ENCODE measurements around the gene WIPF1. TPM values are rescaled to one million over a fixed set of nuclear protein-coding genes. Genes with fewer than 3 reads are reported as not detected.
"Not testable (repeated sequence)": the region's sequence is repeated elsewhere in the genome, so short reads cannot be mapped to it uniquely, and the experiment has no call there.

WIPF1 gene
- total RNA-seq, 8 experiments from 2014 or later: 3.7 to 14.3 (median 8.0) TPM

DNA sequence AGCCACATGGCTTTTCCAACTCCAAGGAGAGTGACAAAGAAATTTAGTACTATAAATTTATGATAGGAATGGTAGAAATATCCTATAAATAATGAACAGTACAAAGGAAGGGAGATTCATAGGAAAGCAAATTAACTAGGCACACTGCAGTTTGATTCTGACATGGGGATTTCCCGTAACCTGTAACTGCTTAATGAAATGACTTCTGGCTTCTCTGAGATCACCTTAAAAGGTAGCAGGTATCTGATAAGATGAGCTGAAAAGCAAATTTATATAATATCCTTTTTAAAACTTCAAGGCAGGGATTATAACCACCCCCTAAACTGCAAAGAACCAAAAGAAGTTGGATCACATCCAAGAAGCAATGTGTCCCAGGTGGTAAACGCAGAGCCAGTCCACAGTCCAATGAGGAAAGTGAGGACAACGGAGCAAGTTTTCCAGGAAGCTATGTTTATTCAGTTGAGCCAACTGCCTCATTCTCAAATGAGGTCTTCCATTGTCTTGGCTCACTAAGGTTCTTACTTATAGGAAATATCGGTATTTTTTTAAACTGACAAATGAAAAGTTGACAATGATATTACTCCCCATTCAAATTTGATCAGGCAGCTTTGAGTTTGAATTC is 43.0 kb downstream of the WIPF1 start:
- in situ Hi-C loops (cut with MboI; ENCODE audit: low pct_unique_long_range_greater_than_20kb in 2 of 9, low sequenced_read_pairs in 9 of 9, unreplicated experiment in 9 of 9): no loop called here
- H3K4me1 ChIP-seq (replicated peaks in 1 of 2): no peaks in the 10 kb centered on the region
- ATAC-seq (replicated peaks in 6 of 8): no peak
- H3K4me3 ChIP-seq: no peak overlapping the region
- no peak overlapping the region for H3K27ac ChIP-seq
- WGBS, 10 experiments: 59 to 100% (median 87%) methylated on average over 1 to 4 of the region's 4 CpGs

DNA sequence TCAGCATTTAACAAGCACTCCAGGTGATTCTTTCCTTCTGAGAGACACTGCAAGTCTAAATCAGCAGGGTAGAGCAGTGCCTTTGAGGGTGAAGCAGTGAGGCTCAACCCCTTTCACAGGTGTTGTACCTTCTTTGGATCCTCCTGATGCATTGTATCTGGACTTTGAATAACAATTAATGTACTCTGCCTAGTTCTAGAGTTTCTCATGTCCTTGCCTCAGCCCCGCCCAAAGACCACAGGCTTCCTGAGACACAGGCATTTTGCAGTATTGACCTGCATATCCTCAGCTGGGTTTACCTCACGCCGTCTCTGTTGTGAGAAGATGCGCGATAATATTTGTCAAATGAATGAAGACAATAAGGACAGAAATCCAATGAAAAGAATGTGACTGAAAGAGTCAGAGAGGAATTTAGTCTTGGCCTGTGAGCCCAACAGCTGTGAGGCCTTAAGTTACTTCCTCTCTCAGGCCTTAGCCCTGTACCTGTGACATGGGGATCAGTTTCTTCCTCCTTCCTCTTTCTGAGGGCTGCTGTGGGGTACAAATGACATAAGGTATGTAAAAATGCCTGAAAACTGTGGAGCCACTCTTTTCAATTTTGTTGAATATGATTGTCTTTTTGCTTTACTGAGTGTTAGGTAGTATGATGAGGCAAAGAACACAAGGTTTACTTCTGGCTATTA is 43.7 kb downstream of the WIPF1 start:
- Histone ChIP-seq H3K27ac (no peak overlapping the region), H3K4me3 (no peak overlapping the region), H3K4me1 (replicated peaks in 1 of 2) (no peaks in the 10 kb centered on the region)
- no peak for ATAC-seq (replicated peaks in 6 of 8)
- in situ Hi-C loops (cut with MboI; ENCODE audit: low pct_unique_long_range_greater_than_20kb in 2 of 9, low sequenced_read_pairs in 9 of 9, unreplicated experiment in 9 of 9): no loop called here
- 54 to 100% (median 80%) methylated on average over 1 to 5 of the region's 5 CpGs; no CpG with 5 or more reads in 3 of the 10 experiments for WGBS, 10 experiments

- H3K27ac ChIP-seq: no peak overlapping the region
- no peak overlapping the region for H3K4me3 ChIP-seq
- no peaks in the 10 kb centered on the region for H3K4me1 ChIP-seq (replicated peaks in 1 of 2)
- in situ Hi-C loops (cut with MboI; ENCODE audit: low pct_unique_long_range_greater_than_20kb in 2 of 9, low sequenced_read_pairs in 9 of 9, unreplicated experiment in 9 of 9): no loop called here
- 56 to 100% (median 89%) methylated on average over 1 to 5 of the region's 5 CpGs; no CpG with 5 or more reads in 1 of the 10 experiments for WGBS, 10 experiments
- ATAC-seq (replicated peaks in 6 of 8): peak in 2 of 8 experiments; percentile 67 to 73
Observed at GRCh38 chr2:174552880-174553279, 44.7 kb downstream of the WIPF1 start.

- H3K27ac ChIP-seq: no peak overlapping the region
- in situ Hi-C loops (cut with MboI; ENCODE audit: low pct_unique_long_range_greater_than_20kb in 2 of 9, low sequenced_read_pairs in 9 of 9, unreplicated experiment in 9 of 9): no loop called here
- WGBS, 10 experiments: 56 to 100% (median 80%) methylated on average over 1 to 3 of the region's 4 CpGs; no CpG with 5 or more reads in 2 of the 10 experiments
- no peaks in the 10 kb centered on the region for H3K4me1 ChIP-seq (replicated peaks in 1 of 2)
- ATAC-seq (replicated peaks in 6 of 8): no peak
- no peak overlapping the region for H3K4me3 ChIP-seq
Observed at GRCh38 chr2:174551697-174552096, 45.9 kb downstream of the WIPF1 start.

DNA sequence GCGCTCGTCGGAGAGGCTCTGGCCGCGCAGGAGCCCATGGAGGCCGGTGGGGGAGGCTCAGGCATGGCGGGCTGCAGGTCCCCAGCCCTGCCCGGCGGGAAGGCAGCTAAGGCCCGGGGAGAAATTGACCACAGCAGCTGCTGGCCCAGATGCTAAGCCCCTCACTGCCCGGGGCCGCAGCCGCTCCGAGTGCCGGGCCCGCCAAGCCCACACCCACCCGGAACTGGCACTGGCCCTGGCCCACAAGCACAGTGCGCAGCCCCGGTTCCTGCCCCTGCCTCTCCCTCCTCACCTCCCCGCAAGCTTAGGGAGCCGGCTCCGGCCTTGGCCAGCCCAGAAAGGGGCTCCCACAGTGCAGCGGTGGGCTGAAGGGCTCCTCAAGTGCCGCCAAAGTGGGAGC is 49.0 kb downstream of the WIPF1 start:
- H3K27ac ChIP-seq; in situ Hi-C loops (cut with MboI; ENCODE audit: low pct_unique_long_range_greater_than_20kb in 2 of 9, low sequenced_read_pairs in 9 of 9, unreplicated experiment in 9 of 9); H3K4me3 ChIP-seq; H3K4me1 ChIP-seq (replicated peaks in 1 of 2); ATAC-seq (replicated peaks in 6 of 8): not testable (repeated sequence)
- 85 to 100% methylated on average over 4 to 6 of the region's 24 CpGs; no CpG with 5 or more reads in 8 of the 10 experiments for WGBS, 10 experiments

DNA sequence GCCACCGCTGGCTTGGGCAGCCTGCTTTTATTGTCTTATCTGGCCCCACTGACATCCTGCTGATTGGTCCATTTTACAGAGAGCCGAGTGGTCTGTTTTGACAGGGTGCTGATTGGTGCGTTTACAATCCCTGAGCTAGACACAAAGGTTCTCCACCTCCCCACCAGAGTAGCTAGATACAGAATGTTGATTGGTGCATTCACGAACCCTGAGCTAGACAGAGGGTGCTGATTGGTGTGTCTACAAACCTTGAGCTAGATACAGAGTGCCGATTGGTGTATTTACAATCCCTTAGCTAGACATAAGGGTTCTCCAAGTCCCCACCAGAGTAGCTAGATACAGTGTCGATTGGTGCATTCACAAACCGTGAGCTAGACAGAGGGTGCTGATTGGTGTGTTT is 49.6 kb downstream of the WIPF1 start:
- H3K27ac ChIP-seq; in situ Hi-C loops (cut with MboI; ENCODE audit: low pct_unique_long_range_greater_than_20kb in 2 of 9, low sequenced_read_pairs in 9 of 9, unreplicated experiment in 9 of 9); H3K4me3 ChIP-seq; H3K4me1 ChIP-seq (replicated peaks in 1 of 2); ATAC-seq (replicated peaks in 6 of 8): not testable (repeated sequence)
- 71 to 100% (median 91%) methylated on average over 1 to 5 of the region's 7 CpGs; no CpG with 5 or more reads in 4 of the 10 experiments for WGBS, 10 experiments

DNA sequence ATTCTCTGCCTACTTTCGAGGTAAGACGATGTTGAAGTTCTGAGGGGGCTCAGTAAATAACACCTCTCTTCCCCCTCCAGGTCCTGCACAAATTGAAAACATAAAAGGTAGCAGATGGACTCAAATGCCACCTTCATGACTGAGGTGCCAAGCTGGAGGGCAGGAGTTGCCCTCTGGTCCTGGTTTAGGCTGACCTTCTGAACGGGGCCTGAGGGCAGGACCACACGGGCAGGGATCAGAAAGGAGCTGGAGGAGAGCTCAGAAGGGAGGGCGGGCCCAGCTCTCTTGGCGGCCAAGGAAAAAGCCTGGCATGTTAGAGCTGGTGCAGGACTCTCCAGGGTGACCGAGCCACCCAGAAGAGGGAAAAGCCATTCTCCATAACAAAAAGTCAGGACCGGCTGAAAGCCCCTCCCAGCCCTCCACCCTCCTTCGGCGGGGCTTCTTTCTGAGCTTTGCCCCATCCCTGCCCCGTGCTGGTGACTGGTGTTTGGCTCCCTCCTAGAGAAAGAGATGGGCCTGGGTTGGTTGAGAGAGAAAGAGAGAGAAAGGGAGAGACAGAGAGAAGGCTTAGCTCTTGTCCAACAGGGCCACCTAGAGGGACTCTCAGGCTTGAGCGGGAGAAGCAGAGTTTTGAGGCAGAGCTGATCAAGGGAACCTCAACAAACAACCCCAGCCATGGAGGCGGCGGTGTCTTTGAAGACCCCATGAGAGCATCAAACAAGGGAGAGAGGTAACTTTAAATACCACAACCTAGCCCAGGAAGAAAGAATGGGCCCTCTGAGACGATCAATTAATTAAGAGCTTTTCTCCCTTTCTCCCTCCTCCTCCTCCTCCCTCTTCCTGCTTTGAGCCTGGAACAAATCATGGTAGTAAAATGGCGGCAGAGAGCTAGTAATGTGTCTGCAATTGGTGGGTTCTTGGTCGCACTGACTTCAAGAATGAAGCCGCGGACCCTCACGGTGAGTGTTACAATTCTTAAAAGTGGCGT is 50.8 kb downstream of the WIPF1 start:
- in situ Hi-C loops (cut with MboI; ENCODE audit: low pct_unique_long_range_greater_than_20kb in 2 of 9, low sequenced_read_pairs in 9 of 9, unreplicated experiment in 9 of 9): no loop called here
- no peak overlapping the region for H3K27ac ChIP-seq
- H3K4me3 ChIP-seq: no peak overlapping the region
- peak in 3 of 8 experiments; percentile 91 to 96 (median 93) for ATAC-seq (replicated peaks in 6 of 8)
- 39 to 100% (median 81%) methylated on average over 1 to 17 of the region's 21 CpGs; no CpG with 5 or more reads in 1 of the 10 experiments for WGBS, 10 experiments
- no peaks in the 10 kb centered on the region for H3K4me1 ChIP-seq (replicated peaks in 1 of 2)

GRCh38 chr2:174545240-174545639 is 52.4 kb downstream of the WIPF1 start:
- no peaks in the 10 kb centered on the region for H3K4me1 ChIP-seq (replicated peaks in 1 of 2)
- 38 to 100% (median 79%) methylated on average over 2 to 3 of the region's 3 CpGs for WGBS, 10 experiments
- H3K27ac ChIP-seq: no peak overlapping the region
- in situ Hi-C loops (cut with MboI; ENCODE audit: low pct_unique_long_range_greater_than_20kb in 2 of 9, low sequenced_read_pairs in 9 of 9, unreplicated experiment in 9 of 9): no loop called here
- ATAC-seq (replicated peaks in 6 of 8): no peak
- no peak overlapping the region for H3K4me3 ChIP-seq

- Histone ChIP-seq H3K4me1 (replicated peaks in 1 of 2) (no peaks in the 10 kb centered on the region), H3K4me3 (no peak overlapping the region), H3K27ac (no peak overlapping the region)
- ATAC-seq (replicated peaks in 6 of 8): no peak
- in situ Hi-C loops (cut with MboI; ENCODE audit: low pct_unique_long_range_greater_than_20kb in 2 of 9, low sequenced_read_pairs in 9 of 9, unreplicated experiment in 9 of 9): no loop called here
- 44 to 100% (median 80%) methylated on average over 1 to 5 of the region's 5 CpGs; no CpG with 5 or more reads in 2 of the 10 experiments for WGBS, 10 experiments
Observed at GRCh38 chr2:174544802-174545201, 52.8 kb downstream of the WIPF1 start.

DNA sequence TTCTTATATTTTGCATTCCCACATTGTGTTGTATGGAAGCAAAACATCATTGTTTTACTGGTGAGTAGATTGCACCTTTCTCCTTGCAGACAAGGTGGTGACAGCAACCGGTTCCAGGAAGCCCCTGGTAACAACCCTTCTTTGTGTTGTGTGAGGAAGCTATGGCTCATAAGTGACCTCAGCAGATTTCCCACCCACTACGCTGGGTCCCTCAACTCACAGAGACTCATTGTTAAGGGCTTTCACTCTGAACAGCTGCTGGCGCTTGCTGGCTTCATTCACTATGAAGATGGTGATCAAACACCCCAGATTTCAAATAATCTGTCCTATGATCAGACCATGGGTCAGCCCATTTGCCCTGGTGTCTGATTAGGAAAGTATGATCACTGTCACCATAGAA is 53.4 kb downstream of the WIPF1 start:
- H3K4me3 ChIP-seq: no peak overlapping the region
- H3K4me1 ChIP-seq (replicated peaks in 1 of 2): no peaks in the 10 kb centered on the region
- WGBS, 10 experiments: 43 to 88% (median 61%) methylated on average over 1 to 2 of the region's 3 CpGs; no CpG with 5 or more reads in 4 of the 10 experiments
- in situ Hi-C loops (cut with MboI; ENCODE audit: low pct_unique_long_range_greater_than_20kb in 2 of 9, low sequenced_read_pairs in 9 of 9, unreplicated experiment in 9 of 9): no loop called here
- no peak for ATAC-seq (replicated peaks in 6 of 8)
- no peak overlapping the region for H3K27ac ChIP-seq

- Histone ChIP-seq H3K4me3 (no peak overlapping the region), H3K27ac (no peak overlapping the region), H3K4me1 (replicated peaks in 1 of 2) (no peaks in the 10 kb centered on the region)
- in situ Hi-C loops (cut with MboI; ENCODE audit: low pct_unique_long_range_greater_than_20kb in 2 of 9, low sequenced_read_pairs in 9 of 9, unreplicated experiment in 9 of 9): no loop called here
- 30 to 100% (median 73%) methylated on average over 1 to 5 of the region's 5 CpGs for WGBS, 10 experiments
- no peak for ATAC-seq (replicated peaks in 6 of 8)
Observed at GRCh38 chr2:174540893-174541292, 56.7 kb downstream of the WIPF1 start.

DNA sequence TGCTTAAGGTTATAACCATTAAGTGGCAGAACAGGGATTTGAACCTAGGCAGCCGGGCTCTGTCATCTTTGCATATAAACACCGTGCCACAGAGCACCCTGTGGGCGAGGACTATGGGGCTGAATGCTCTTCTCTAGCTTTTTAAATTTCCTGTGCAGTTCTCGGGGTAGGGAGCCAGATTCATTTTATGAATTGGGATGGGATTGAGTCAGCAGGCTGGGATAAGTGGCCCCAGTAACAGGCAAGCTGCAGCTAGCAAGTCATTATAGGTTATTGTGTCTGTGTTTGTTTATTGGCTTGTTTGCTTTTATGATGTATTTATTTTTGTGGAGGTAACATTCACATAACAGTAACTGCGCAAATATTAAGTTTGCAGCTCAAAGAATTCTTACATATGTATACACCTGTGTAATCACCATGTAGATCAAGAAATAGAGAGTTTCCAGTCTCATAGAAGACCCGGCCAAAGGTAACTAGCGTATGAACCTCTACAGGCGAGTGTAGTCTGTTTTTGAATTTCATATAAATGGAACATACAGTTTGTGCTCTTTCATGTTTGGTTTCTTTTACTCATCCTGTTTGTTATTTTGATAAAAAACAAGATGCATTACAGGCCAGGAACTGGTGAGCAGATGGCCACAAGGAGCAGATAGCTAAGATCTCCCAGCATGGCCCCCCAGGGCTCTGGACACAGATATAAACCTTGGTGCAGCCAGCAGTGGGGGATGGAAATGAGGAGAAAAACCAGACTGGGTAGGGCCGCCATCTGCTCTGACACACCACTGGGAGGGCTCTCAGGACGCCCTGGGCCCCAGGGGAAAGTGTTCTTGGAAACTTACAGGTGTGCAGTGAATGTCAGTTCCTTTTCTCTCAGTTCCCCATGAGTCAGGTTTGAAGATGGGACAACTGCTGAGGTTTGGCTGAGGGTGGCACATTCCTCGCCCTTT is 61.6 kb downstream of the WIPF1 start:
- H3K4me1 ChIP-seq (replicated peaks in 1 of 2): no peaks in the 10 kb centered on the region
- in situ Hi-C loops (cut with MboI; ENCODE audit: low pct_unique_long_range_greater_than_20kb in 2 of 9, low sequenced_read_pairs in 9 of 9, unreplicated experiment in 9 of 9): no loop called here
- peak in 1 of 8 experiments; percentile 56 for ATAC-seq (replicated peaks in 6 of 8)
- H3K4me3 ChIP-seq: no peak overlapping the region
- no peak overlapping the region for H3K27ac ChIP-seq
- WGBS, 10 experiments: 68 to 88% (median 78%) methylated on average over 1 to 8 of the region's 11 CpGs; no CpG with 5 or more reads in 2 of the 10 experiments

Data from motor neuron (in vitro differentiated cells).